Hepatocyte (in vitro differentiated cells): Measurements from ENCODE around the gene ANO6.

Source experiments
- CTCF ChIP-seq: fragments of 200-600 bp; sonication (generic); IDR thresholded peaks from 2 replicates; pipeline ENCODE4 v1.5.1; 2016; ENCODE audit warnings: antibody characterized with exemption, mild to moderate bottlenecking; ENCODE audit not compliant: poor library complexity
- EZH2 ChIP-seq: fragments of 200-600 bp; sonication (generic); IDR thresholded peaks from 2 replicates; pipeline ENCODE4 v1.6.1; 2016; ENCODE audit warnings: antibody characterized with exemption, mild to moderate bottlenecking, borderline replicate concordance

DNA sequence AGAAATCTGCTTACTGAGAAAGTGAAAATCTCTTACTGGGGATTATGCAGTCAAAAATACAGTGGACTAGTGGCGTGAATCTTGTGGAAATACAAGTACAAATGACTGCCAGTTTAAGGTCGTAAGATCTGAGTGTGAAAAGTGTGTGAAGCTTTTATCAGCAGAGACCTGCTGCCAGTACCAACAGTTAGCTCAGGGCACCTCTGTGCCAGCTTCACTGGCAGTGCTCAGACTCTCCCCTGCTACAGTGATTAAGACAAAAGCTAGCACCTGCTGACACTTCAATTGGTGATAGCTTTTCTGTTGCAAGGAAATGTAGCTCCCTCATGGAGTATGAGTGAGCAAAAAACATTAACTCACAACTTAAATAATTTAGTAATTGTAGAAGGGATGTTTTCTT is 185.1 kb downstream of the ANO6 start:
- TF ChIP-seq CTCF (no peak), EZH2 (no peak)
